Bronchial epithelial cell (primary cell): Measurements from ENCODE around the gene MYOF. TPM values are rescaled to one million over a fixed set of nuclear protein-coding genes. Genes with fewer than 3 reads are reported as not detected.

Experiments used
- DNase-seq: peaks from one replicate; pipeline ENCODE4 v3.0.0-alpha.2; 2010; ENCODE audit warnings: low read depth
- FAIRE-seq: peaks from 2 replicates; lab custom pipeline; 2011; peaks lifted over from hg19 to GRCh38; lab: Jason Lieb, UNC
- H3K27me3 ChIP-seq: 2 replicates; pipeline ENCODE4 v1.5.1; 2011; ENCODE audit warnings: low read length; ENCODE audit not compliant: control insufficient read depth, insufficient read depth
- H3K36me3 ChIP-seq: 2 replicates; pipeline ENCODE4 v1.5.1; 2011; ENCODE audit warnings: low read length; ENCODE audit not compliant: control insufficient read depth, insufficient read depth
- H3K4me3 ChIP-seq: 2 replicates; pipeline ENCODE4 v1.5.1; 2011; ENCODE audit warnings: mild to moderate bottlenecking, low read depth, low read length, control low read depth
- CTCF ChIP-seq: IDR thresholded peaks from 2 replicates; pipeline ENCODE4 v1.5.1; 2011; ENCODE audit warnings: mild to moderate bottlenecking, moderate library complexity, low read length, control low read depth, inconsistent platforms; ENCODE audit not compliant: insufficient read depth, severe bottlenecking
- total RNA-seq: library from RNA; depleted of rRNA; stranded (reverse); fragments of >200 nt; gene quantifications from 2 replicates; pipeline ENCODE4 v1.2.1, GENCODE V29; 2014

The MYOF gene
- total RNA-seq, 1 donor from 2014 or later = 133 TPM

GRCh38 chr10:93437086-93437945 is 44.8 kb downstream of the MYOF start:
- Histone ChIP-seq H3K27me3 (no peaks in the 10 kb centered on the region), H3K36me3 (no peaks in the 10 kb centered on the region), H3K4me3 (no peak overlapping the region)
- TF ChIP-seq CTCF = no peak
- FAIRE-seq (peak; percentile 60), DNase-seq (peak; percentile 97)

- H3K4me3 ChIP-seq = no peak overlapping the region
- no peak for FAIRE-seq
- DNase-seq = peak; percentile 65
Measured at GRCh38 chr10:93436591-93437085, 45.5 kb downstream of the MYOF start.

GRCh38 chr10:93435621-93436397 is 46.3 kb downstream of the MYOF start:
- Histone ChIP-seq H3K4me3 (no peak overlapping the region), H3K36me3 (peaks cover 6% of the 10 kb centered on the region), H3K27me3 (no peaks in the 10 kb centered on the region)
- FAIRE-seq = no peak
- no peak for TF ChIP-seq CTCF
- DNase-seq = no peak

More at GRCh38 chr10:93436591-93437085, 45.5 kb downstream of the MYOF start:
- Histone ChIP-seq H3K36me3 (peaks cover 1% of the 10 kb centered on the region), H3K27me3 (no peaks in the 10 kb centered on the region)
- TF ChIP-seq CTCF = no peak

- DNase-seq (peak; percentile 26), FAIRE-seq (no peak)
- no peak for TF ChIP-seq CTCF
- Histone ChIP-seq H3K4me3 (no peak overlapping the region), H3K27me3 (no peaks in the 10 kb centered on the region), H3K36me3 (peaks cover 7% of the 10 kb centered on the region)
Measured at GRCh38 chr10:93434991-93435491, 47.1 kb downstream of the MYOF start.

- no peak for TF ChIP-seq CTCF
- FAIRE-seq = no peak
- DNase-seq = no peak
- no peaks in the 10 kb centered on the region for H3K27me3 ChIP-seq
- H3K36me3 ChIP-seq = peaks cover 7% of the 10 kb centered on the region
- no peak overlapping the region for H3K4me3 ChIP-seq
Measured at GRCh38 chr10:93431361-93431760, 50.8 kb downstream of the MYOF start.
